NCI-H446 (cell line): Measurements from ENCODE around the gene GPS2.

Source experiments
- DNase-seq, 2 experiments: peaks; one replicate each; lab custom pipeline; 2025; lab: John Stamatoyannopoulos, UW

Gene GPS2

GRCh38 chr17:7317161-7317803 is 2.1 kb upstream of the GPS2 start:
- no peak for DNase-seq

- no peak for DNase-seq
These were observed 543 bp upstream of the GPS2 start for GRCh38 chr17:7315570-7316235.

DNA sequence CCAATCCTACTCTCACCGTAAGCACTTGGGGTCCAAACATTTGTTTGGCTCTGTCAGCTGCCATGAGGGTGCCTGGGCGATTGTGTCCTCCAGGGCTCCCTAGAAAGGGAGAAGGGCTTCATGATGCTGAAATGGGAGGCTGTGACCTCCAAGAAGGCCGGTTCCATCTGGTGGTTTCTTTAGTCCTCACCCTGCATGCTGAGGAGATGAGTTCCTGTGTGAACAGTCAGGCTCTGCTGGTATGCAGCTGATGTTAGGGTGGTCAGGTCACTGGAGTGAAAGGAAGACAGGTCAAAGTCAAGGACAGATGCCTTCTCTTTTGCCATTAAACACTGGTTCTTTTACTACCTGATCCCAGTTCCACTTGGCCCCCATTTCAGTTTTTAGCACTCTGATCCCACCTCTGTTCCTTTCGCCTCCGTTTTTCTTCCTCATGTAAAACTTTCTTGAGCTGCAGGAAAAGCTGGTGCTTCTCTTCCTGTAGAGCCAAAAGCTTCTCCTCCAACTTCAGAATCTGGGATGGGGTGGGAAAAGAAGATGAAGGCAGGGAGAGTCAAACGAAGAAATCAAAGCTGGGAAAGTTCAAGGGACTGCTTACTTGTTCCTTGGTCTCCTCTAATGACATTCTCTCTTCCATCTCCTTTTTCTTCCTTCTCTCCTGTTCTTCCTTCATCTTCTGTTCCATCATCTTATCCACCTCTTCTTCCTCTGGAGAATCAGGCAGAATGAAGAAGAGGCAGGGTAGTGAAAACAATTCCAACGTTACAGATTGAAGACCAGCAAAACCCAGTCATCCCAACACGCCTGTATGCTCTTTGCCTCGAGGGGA is 1.1 kb downstream of the GPS2 start:
- DNase-seq, result no peak

- no peak for DNase-seq
These were observed 1.9 kb downstream of the GPS2 start for GRCh38 chr17:7313088-7313889.

DNA sequence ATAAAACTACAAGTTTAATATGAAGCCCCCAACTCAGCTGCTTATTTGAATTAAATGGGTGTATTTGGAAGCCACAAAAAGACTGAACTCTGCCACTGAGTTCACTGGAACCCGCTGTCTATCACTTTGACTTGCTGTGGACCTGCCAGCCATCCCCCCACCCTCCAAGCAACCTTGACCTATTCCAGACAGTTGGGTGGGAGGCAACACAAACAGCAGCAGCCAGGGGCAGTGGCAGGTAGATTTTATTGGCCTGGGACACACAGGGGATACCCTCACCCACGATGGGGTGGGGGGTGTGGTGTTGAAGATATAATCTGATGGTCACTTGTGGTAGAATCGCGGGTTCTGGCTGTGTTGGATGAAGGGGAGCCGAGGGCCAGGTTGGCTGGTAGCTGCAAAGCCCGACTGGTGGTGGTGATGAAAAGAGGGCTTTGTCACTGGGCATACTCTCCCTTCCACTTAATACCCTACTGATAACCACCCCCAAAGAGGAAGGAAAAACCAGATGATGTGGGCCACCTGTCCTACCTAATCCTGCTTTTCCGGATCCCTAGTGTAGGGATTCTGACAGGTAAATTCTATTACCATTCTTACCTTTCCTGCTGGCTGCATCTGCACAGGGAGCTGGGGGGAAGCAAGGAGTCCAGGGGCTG is 2.6 kb downstream of the GPS2 start:
- no peak for DNase-seq

DNA sequence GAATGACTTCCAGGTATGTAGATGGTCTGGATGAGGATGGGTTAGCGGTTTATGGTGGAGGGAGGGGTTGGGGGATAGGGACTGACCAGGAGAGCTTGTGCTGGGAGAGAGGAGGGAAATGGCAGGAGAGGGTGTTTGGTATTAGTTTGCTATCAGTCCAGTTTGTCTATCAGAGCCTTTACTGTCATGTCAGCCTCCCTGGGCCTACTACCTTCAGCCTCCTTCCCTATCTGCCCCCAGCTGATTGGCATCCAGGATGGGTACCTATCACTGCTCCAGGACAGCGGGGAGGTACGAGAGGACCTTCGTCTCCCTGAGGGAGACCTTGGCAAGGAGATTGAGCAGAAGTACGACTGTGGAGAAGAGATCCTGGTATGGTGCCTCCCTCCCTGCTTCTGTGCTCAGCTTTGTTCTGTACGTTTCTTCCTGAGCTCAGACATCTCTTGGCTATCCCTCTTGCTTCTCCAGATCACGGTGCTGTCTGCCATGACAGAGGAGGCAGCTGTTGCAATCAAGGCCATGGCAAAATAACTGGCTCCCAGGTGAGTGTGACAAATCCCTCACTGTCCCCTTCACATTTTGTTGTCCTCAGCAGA is 4.0 kb downstream of the GPS2 start:
- no peak for DNase-seq

DNA sequence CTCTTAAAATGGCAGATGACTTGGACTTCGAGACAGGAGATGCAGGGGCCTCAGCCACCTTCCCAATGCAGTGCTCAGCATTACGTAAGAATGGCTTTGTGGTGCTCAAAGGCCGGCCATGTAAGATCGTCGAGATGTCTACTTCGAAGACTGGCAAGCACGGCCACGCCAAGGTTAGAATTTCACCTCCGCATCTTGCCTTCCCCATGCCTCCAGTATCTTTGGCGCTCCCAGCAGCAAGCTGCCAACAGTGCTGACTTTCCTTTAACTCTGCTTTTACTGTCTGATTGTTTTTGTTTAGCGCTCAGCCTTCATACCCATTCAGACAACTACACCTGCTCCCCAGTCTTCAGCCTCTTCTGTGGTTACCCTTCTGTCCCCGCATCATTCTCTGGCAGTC is 5.5 kb downstream of the GPS2 start:
- no peak for DNase-seq

- peak; percentile 42 to 70 for DNase-seq
These were observed 6.3 kb downstream of the GPS2 start for GRCh38 chr17:7308625-7309433.

- peak in 1 of 2 experiments; percentile 57 for DNase-seq
These were observed 7.2 kb downstream of the GPS2 start for GRCh38 chr17:7307686-7308624.

- DNase-seq, result peak; percentile 99 to 100
These were observed 8.1 kb downstream of the GPS2 start, which contains the start of gene EIF5A for GRCh38 chr17:7306911-7307685. Gene EIF5A, plus strand, starts transcription at chr17:7307628. Its CDS starts 2,008 bp downstream, at chr17:7309636.

DNA sequence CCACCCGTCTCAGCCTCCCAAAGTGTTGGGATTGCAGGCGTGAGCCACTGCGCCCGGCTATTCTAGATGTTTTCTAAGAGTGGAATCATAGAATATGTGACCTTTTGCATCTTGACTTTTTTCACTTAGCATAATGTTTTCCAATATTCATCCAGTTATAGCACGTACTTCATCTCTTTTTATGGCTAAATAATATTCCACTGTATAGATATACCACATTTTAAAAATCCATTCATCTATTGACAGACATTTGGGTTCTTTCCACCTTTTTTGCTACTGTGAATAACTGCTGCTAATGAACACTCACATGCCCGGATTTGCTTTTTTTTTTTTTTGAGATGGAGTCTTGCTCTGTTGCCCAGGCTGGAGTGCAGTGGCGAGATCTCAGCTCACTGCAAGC is 11.0 kb downstream of the GPS2 start:
- no peak for DNase-seq

GRCh38 chr17:7296189-7296861 is 18.8 kb downstream of the GPS2 start:
- peak; percentile 28 to 84 for DNase-seq

GRCh38 chr17:7295230-7296180 is 19.7 kb downstream of the GPS2 start:
- no peak for DNase-seq

GRCh38 chr17:7294614-7295153 is 20.5 kb downstream of the GPS2 start, which contains the start of gene YBX2:
Gene YBX2, minus strand, starts transcription at chr17:7294639. Its CDS starts 139 bp downstream, at chr17:7294500.
- DNase-seq, result peak; percentile 60 to 92

DNA sequence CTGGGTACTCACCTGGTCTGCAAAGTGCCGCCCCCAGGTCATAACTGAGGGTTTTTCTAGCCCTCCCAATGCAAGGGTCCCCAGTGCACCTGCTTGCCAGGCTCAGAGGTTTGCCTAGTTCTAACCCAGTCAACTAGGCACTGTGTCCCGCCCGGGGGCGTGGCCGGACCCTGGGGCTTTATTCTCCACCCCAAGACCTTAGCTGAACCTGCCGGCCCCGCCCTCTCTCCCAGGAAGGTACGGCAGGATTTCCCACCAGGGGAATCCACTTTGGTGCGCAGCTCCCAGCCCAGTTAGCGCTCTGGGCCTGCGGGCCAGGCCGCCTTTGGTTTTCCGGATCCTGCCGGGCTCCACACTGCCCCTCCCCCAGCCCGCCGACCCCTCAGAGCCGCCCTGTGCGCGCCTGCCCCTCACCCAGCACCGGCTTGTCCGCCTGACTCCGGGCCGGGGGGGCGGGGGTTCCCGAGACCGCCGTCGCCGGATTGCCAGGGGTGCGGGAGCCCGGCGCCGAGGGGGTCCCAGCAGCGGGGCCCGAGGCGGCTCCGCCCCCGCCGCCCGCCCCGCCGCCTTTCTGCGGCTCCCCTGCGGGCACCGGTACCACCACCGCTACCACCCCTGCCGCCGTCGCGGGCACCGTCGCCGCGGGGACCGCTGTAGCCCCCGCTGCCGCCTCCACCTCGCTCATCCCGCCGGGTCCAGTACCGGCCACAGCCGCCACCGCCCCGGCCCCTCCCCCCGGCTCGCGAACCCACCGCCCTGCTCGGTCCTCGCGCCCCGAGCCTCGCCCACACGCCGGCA is 21.1 kb downstream of the GPS2 start:
- DNase-seq, result no peak
